Left renal cortex interstitium (tissue), 4 donors: ENCODE measurements around the gene PCBP3. TPM values are rescaled to one million over a fixed set of nuclear protein-coding genes. Genes with fewer than 3 reads are reported as not detected.
"Not testable (repeated sequence)": the region's sequence is repeated elsewhere in the genome, so short reads cannot be mapped to it uniquely, and the experiment has no call there.

ENCODE experiments used
- DNase-seq, 4 donors: peaks; one replicate each; pipeline ENCODE4 v3.0.0-alpha.2; 2013; ENCODE audit warnings: low read depth in 4 of 4, low spot score in 2 of 4, missing footprints in 1 of 4
- polyA plus RNA-seq, 4 donors: library from polyadenylated mRNA; unstranded; fragments of 120-200 nt; gene quantifications; one replicate each; pipeline ENCODE4 v1.2.1, GENCODE V29; 2013; ENCODE audit not compliant: insufficient read length in 4 of 4

PCBP3 gene
- polyA plus RNA-seq, 4 donors = 1.1 to 2.0 (median 1.6) TPM

DNA sequence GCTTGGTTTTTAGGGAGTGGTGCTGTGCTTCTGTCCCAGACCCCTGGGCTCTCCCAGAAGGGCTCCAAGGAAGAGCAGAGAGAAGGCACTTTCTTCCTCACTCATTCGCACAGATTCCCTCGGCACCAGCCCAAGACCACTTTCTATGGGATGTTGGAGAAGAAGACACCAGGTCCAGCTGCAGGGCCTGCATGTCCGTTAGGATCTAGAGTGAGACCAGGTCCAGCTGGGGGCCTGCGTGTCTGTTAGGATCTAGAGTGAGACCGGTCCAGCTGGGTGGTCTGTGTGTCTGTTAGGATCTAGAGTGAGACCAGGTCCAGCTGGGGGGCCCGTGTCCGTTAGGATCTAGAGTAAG is 30.9 kb upstream of the PCBP3 start:
- not testable (repeated sequence) for DNase-seq

DNA sequence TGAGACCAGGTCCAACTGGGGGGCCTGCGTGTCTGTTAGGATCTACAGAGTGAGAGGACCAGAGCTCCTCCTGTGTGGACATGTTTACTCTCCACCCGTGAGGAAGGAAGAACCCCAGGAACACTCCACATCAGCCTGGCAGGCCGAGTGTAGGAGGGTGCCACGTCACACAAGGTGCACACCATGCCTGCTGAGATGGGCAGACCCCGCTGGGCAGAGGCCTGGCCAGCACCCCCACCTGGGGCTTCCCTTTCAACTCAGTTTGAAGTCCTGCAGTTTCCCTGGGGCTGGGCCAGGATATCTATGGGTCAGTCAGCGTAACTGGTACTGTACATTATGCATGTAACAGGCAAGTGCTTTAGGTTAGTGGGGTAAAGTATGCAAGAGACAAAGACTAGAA is 30.1 kb upstream of the PCBP3 start:
- no peak for DNase-seq

DNA sequence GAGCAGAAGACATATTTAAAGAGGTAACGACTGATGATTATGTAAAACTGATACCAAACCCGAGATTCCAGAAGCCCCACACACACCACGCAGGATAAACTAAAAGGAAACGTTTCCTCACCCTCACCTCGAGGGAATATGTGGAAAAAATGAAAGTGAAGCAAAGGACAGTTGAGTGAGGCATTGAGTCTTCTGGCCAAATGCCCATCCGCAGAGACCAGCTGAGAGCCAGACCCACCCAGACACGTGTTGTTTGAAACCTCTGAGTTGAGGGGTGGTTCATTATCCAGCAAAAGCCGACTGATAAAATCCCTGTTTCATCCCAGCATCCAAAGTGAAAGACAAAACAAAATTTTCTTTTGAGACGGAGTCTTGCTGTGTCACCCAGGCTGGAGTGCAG is 29.6 kb upstream of the PCBP3 start:
- no peak for DNase-seq

DNA sequence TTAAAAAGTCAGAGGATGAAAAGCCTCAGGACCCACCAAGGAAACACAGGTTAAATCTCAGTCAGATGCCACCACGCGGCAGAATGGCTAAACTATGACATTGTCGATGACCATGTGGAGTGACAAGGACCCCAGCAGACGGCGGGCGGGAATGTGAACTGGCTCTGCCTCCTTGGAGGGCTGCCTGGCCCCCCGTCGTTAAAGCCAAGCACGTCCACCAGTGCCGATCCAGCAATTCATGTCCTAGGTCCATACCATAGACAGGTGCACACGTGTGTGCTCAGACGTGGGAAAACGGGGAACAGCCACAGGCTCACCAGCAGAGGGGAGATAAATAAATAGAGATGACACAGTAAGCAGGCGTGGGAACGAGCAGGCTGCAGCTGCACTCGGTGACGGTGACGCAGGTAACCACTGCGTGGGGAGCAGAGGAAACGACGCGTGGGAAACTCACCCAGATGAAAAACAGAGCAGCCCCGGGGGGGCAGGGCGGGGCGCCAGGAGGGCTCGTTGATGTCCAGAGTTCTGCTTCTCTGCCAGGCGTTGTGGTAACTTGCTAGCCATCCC is 28.3 kb upstream of the PCBP3 start:
- no peak for DNase-seq

DNA sequence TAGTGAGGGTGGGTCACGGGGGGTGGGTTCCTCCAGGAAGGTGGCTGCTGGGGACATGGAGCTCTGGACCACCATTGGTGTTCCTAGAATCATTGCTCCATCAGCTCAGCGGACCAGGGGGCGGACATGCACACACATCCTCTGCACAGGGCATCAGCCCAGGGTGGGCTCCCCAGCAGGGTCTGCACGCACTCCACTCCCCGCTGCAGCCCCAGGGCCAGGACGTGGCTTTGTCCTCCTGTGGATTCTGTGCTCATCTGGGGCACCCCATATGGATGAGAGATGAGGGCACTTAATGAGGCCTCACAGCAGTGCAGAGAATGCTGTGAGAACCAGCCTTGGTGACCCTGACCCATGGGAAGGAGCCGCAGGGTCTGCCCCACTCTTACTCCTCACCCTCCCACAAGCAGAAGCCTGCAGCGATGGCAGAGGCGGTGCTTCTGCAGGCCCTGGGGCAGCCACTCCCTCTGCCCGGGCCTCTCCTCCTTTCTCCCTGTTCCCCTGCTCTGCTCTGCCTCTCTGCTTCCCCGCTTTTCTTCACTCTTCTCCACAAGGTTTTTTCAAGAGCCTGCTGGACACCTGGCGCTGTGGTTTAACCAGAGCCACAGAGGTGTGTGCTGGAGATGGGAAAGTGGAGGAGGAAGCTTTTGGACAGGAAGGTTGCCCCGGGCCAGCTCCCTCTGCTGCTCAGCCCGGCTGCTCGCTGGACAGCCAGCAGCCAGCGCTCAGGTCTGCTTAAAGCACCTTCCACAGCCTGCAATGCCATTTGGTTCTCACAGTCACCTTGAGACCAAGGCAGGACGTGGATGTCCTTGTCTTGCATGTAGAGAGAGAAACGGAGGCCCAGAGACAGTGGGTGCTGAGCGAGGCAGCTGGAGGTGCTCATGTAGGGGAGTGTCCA is 26.3 kb upstream of the PCBP3 start:
- no peak for DNase-seq

DNA sequence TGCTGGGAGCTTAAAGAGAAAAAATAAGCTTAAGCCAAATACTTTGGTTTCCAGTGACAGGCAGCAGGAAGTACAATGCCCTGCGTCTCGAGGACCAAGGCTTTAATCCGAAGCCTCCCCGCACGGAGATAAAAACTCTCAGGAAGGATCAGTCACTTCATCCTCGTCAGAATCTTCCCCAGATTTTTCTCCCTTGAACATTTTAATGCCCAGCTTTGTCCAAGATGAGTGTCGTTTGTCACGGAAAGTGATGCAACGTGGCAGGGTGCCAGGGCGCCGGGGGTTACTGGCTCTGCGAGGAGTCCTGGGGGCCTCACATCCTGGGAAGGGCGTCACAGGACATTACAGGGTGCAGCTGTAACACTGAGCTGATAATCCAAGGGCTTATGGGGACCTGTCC is 25.2 kb upstream of the PCBP3 start:
- DNase-seq = no peak

DNA sequence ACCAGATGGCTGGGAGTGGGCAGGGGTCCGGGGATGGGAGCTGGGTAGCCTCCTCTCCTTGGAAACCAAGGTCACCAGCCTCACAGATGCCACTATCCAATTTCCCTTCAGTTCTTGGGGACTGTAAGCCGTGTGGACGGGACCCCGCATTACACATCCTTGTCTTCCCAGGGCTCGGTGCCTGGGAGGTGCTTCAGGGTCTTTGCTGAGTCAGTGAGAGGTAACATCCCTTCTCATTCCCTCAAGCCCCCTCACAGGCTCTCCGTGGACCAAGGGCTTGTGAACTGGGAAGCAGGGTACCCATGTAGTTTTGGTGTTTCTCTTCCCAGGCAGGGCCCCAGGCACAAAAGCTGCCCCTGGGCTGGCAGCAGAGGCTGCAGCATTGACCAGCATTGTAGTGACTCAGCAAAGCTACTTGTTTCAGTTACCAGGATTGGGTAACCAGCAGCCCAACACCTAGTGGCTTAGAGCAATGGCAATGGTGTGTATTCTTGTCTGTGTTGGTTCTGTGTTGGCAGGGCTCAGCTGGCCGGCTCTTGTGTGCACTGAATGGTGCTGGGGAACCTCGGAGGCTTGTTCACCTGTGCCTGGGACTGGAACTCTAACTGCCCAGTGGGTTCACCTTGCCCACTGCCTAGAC is 24.6 kb upstream of the PCBP3 start:
- no peak for DNase-seq

DNA sequence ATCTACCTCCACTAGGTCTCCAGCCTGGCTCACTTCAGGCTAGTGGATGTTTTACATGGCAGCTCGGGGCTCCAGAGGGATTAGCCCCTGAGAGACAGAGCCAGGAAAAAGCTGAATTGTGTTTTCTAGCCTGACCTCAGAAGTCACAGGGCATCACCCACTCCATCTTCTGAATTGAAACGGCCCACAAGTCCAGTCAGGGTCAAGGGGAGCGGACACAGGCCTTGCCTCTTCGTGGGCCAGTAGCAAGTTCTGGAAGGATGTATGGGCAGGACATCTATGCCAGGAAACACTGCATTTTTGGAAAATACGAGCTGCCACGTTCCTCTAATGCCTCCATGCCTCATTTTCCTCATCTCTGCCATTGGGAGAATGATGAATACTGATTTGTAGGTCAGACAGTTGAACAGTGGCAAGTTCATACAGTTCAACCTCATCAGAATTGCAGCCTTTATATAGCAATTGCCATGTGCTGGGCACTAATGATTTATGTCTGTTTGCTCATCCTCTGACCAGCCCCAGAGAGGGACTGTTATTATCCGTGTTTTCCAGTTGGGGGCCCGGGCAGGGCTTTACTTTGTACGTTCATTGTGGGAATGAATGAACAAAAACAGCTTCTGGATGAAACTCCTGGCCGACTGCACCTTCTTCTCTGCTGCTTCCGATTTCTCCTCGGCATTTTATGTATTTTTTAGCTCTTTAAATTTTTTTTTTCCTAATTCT is 23.2 kb upstream of the PCBP3 start:
- no peak for DNase-seq

DNA sequence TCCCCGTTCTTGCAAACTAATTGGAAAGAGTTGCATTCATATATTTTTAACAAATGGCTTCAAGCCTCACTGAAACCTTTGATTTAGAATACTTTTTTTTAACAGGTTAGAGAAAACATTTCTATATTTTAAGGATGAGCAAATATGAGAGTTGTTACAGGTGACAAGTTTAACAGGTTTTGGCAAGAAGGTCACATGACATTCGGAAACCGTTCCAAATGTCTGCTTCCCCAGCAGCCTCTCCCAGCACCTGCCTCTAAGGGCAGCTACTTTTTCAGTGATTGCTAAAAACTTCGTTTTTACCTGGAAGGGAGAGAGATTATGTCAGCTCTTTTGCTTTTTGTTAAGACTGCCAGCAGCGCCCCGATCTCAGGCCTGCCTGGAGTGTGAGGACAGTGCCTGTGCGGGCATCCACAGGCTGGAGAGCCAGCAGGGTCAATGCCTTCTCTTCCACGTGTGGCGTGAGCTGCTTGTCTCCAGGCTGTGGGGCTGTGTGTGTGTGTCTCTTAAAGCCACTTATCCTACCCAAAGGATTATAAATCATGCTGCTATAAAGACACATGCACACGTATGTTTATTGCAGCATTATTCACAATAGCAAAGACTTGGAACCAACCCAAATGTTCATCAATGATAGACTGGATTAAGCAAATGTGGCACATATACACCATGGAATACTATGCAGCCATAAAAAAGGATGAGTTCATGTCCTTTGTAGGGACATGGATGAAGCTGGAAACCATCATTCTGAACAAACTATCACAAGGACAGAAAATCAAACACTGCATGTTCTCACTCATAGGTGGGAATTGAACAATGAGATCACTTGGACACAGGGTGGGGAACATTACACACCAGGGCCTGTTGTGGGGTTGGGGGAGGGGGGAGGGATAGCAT is 21.8 kb upstream of the PCBP3 start:
- not testable (repeated sequence) for DNase-seq

DNA sequence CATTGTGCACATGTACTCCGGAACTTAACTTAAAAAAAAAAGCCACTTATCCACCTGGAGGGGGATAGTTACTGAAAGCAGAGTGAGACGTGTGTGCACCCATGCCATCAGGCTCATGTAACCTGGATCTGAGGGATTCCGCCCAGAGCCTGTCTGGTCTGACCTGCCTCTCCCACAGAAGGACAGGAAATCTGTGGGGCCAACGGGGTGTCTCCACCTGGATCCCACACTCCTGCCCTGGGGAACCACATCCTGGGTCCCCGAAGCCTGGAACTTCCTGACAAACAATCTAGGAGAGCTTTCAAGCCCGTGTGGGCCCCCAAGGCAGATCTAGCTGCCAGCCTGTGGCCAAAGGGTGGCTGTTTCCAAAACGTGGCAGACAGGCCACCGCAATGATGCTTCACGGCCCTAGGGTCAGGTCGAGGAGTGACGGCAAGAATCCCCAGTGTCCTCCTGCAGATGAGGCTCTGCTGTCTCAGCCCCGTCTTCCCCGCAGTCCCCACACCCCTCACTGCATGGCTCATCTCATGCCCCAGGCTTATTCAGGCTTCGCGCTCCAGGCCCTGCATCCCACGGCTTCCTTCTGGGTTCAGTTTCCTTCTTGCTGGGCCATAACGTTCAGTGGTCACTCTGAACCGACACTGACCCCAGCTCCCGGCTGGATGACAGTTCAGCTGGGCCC is 21.0 kb upstream of the PCBP3 start:
- no peak for DNase-seq

DNA sequence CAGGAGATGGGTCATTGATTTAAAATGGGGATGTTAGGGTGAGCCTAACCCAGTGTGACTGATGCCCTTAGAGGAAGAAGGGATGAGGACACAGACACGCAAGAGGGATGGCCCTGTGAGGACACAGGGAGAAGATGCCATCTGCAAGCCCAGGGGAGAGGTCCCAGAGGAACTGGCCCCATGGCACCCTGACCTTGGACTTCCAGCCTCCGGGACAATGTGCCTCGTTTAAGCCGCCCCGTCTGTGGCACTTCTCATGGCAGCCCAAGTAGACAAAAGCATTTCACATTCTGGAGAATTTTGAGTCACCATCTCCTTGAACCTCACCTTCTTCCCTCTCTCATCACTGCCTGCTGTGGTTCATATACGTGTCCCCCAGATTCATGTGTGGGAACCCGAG is 20.1 kb upstream of the PCBP3 start:
- no peak for DNase-seq

DNA sequence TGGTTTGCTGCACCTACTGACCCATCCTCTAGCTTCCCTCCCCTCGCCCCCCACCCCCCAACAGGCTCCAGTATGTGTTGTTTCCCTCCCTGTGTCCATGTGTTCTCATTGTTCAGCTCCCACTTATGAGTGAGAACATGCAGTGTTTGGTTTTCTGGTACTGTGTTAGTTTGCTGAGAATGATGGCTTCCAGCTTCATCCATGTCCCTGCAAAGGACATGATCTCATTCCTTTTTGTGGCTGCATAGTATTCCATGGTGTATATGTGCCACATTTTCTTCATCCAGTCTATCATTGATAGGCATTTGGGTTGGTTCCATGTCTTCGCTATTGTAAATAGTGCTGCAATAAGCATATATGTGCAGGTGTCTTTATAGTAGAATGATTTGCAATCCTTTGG is 17.4 kb upstream of the PCBP3 start:
- DNase-seq = not testable (repeated sequence)

DNA sequence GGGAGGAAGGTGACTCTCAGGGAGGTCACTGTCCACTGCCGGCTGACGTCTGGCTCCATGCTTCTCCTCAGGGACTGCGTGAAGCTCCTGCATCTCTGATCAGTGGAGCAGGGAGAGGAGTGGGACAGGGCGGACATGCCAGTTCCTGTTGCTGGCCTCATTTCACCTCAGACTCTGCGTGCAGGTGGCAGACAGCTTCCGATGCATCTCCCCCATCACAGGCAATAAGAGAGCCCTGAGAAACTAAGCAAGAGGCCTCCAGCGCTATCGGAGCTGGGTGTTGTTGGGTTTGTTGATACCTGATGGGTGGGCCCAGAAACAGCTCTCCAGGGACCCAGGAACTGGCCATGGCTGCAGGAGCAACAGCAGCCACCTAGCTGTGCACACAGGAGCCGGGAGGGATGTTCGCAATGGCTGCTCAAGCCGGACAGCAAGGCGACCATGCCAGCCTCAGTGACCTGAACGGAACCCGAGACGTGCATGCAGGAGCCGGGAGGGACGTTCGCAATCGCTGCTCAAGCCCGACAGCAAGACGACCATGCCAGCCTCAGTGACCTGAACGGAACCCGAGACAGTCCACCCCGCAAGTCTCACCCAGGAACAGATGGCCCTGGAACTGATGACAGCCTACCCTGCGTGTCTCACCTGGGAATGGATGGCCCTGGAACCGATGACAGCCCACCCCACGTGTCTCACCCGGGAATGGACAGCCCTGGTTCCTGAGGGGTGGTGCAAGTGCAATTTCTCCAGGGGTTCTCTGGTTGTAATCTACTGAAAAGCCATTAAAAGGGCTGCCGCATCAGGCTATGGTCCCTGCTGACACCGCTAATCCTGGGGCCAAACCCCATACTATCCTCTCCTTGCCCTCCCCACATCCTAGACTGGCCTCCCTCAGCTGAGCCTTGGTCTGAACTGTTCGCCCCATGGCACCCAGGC is 14.2 kb upstream of the PCBP3 start:
- no peak for DNase-seq

DNA sequence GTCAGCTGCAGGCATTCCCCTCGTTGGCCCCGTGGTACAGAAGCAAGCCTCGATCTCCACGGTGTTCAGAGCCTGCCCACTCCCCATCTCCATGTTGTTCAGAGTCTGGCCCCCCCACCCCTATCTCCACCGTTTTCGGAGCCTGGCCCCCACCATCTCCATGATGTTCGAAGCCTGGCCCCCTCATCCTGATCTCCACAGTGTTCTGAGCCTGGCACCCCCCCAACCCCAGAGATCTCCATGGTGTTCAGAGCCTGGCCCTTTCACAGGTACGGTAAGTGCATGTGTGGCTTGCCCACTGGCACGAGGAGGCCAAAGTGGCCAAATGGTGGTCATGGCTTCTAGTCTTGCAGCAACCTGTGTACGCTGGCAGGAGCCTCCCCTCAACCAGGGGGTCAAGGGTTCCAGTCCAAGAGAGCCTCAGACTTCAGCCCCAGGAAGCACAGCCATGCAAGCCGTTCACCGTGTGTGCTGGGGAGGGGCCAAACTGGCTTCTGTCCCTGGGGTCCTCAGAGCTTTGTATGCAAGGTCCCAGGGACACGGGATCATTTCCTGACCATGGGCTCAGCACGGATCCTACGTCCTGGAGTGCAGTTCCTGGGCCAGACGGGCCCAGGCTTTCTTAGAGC is 13.3 kb upstream of the PCBP3 start:
- DNase-seq = no peak

DNA sequence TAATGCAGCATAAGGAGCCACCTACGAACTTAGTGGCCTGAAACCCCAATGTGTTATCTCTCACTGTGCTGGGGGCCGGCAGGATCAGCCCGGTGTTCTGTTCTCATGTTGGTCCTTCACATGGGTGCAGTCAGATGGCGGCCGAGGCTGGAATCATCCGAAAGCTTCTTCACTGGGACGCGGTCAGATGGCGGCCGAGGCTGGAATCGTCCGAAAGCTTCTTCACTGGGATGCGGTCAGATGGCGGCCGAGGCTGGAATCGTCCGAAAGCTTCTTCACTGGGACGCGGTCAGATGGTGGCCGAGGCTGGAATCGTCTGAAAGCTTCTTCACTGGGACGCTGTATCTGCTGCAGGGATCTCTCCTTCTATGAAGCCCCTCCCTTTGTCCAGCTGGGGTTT is 12.6 kb upstream of the PCBP3 start:
- DNase-seq = no peak

DNA sequence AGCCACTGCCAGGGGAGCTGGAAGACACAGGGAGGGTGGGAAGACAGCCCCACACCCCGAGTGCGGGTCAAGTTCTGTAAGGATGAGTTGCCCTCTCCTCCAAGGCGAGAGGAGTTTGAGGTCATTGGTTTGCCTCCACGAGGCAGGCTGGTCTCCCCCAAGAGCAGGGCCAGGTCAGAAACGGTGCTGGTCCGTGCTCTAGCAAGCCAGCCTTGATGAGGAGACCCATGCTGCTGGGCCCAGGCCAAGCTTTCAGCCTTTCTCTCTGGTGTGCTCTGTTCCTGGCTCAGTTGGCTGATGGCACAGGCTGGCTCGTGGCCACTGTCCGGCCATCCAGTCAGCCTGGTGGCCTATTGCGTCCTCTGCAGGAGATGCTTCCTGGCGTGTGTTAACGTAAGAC is 12.0 kb upstream of the PCBP3 start:
- DNase-seq = no peak

DNA sequence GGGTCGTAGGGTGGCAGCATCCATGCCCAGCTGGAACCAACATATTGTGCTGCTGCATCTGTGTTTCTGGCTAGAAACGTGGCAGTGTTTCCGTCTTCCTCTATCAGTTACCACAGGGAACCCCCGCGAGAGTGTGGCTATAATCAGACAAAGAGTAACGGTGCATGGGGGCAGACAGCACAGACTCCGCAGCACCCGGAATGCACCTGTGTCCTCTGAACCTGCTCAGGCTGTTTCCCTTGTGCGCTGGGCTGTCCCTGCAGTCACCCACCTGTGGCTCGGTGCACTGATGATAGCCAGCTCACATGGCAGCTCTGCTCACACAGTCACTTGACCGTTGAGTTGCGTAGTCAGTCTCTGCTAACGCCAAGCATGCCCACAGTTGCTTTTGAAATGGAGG is 11.4 kb upstream of the PCBP3 start:
- no peak for DNase-seq

DNA sequence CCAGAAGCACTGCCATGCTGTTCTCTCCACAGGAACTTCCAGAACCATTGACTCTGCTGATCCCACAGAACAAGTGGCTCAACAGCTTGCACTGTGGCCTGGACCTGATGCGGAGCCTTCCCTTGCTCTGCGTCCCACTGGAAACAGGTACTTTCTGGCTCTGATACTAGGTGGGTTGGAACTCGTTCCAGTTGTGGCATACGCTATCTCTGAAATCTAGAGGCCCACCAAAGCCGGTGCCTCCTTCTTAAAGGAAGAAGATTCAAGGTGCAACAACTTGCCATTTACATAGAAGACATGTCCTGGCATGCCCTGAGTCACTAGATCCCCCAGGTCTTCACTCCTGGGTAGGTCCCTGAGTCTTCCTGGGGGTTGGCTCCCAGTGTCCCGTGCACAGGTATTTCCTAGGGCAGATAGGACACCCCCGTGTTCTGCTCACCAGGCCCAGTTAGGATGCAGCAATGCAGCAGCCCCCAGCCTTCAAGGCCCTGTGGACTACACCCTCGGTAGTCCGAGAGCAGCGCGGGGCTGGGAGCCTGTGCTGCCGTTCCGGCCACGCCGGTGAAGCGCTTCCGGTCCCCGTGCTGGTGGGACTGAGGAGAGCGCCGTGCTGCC is 10.8 kb upstream of the PCBP3 start:
- DNase-seq = no peak
